ENCODE data around the gene C1QC. TPM values are rescaled to one million over a fixed set of nuclear protein-coding genes. Genes with fewer than 3 reads are reported as not detected.

C1QC gene
- total RNA-seq, 1 donor from 2014 or later: not detected

GRCh38 chr1:22628698-22629444 lies 14.6 kb upstream of the C1QC start:
- FAIRE-seq: no peak
- H3K27me3 ChIP-seq (ENCODE audit: control insufficient read depth, insufficient read depth, low read length): peaks cover 17% of the 10 kb centered on the region
- H3K4me3 ChIP-seq (ENCODE audit: low read depth, low read length): no peak overlapping the region
- no peaks in the 10 kb centered on the region for H3K36me3 ChIP-seq (ENCODE audit: control insufficient read depth, insufficient read depth, low read length)
- no peak for DNase-seq (ENCODE audit: low read depth)
- no peak for TF ChIP-seq CTCF (IDR thresholded peaks at IDR 0.05; ENCODE audit: insufficient read depth, low read length, severe bottlenecking)

GRCh38 chr1:22629886-22630285 lies 13.5 kb upstream of the C1QC start:
- FAIRE-seq (peak; percentile 40), DNase-seq (ENCODE audit: low read depth) (no peak)
- peaks cover 17% of the 10 kb centered on the region for H3K27me3 ChIP-seq (ENCODE audit: control insufficient read depth, insufficient read depth, low read length)

GRCh38 chr1:22633697-22634463 lies 9.6 kb upstream of the C1QC start:
- no peak for TF ChIP-seq CTCF (IDR thresholded peaks at IDR 0.05; ENCODE audit: insufficient read depth, low read length, severe bottlenecking)
- FAIRE-seq: no peak

More at GRCh38 chr1:22629886-22630285, 13.5 kb upstream of the C1QC start:
- no peak for TF ChIP-seq CTCF (IDR thresholded peaks at IDR 0.05; ENCODE audit: insufficient read depth, low read length, severe bottlenecking)
- Histone ChIP-seq H3K4me3 (ENCODE audit: low read depth, low read length) (no peak overlapping the region), H3K36me3 (ENCODE audit: control insufficient read depth, insufficient read depth, low read length) (no peaks in the 10 kb centered on the region)

GRCh38 chr1:22635436-22635835 lies 8.0 kb upstream of the C1QC start:
- no peak for DNase-seq (ENCODE audit: low read depth)
- no peak for FAIRE-seq
- TF ChIP-seq CTCF (IDR thresholded peaks at IDR 0.05; ENCODE audit: insufficient read depth, low read length, severe bottlenecking): no peak
- H3K4me3 ChIP-seq (ENCODE audit: low read depth, low read length): no peak overlapping the region
- no peaks in the 10 kb centered on the region for H3K36me3 ChIP-seq (ENCODE audit: control insufficient read depth, insufficient read depth, low read length)
- peaks cover 7% of the 10 kb centered on the region for H3K27me3 ChIP-seq (ENCODE audit: control insufficient read depth, insufficient read depth, low read length)

More at GRCh38 chr1:22633697-22634463, 9.6 kb upstream of the C1QC start:
- Histone ChIP-seq H3K27me3 (ENCODE audit: control insufficient read depth, insufficient read depth, low read length) (peaks cover 8% of the 10 kb centered on the region), H3K4me3 (ENCODE audit: low read depth, low read length) (no peak overlapping the region), H3K36me3 (ENCODE audit: control insufficient read depth, insufficient read depth, low read length) (no peaks in the 10 kb centered on the region)
- DNase-seq (ENCODE audit: low read depth): no peak

GRCh38 chr1:22636353-22636752 lies 7.1 kb upstream of the C1QC start, which contains the start of gene C1QA:
C1QA (plus strand) TSS chr1:22636628; CDS start chr1:22637617, 989 bp downstream.
- Histone ChIP-seq H3K27me3 (ENCODE audit: control insufficient read depth, insufficient read depth, low read length) (peaks cover 6% of the 10 kb centered on the region), H3K4me3 (ENCODE audit: low read depth, low read length) (no peak within 1 kb of the TSS), H3K36me3 (ENCODE audit: control insufficient read depth, insufficient read depth, low read length) (no peaks in the 10 kb centered on the region)
- no peak for FAIRE-seq
- no peak for TF ChIP-seq CTCF (IDR thresholded peaks at IDR 0.05; ENCODE audit: insufficient read depth, low read length, severe bottlenecking)
- DNase-seq (ENCODE audit: low read depth): no peak
